Stimulated activated CD4-positive, alpha-beta T cell treated with anti-CD3 and anti-CD28 coated beads, Interleukin-4, amount 100 ng/mL, for 1 hour (primary cell): ENCODE results near the gene ZFPM1.
"Not testable (repeated sequence)": the region's sequence is repeated elsewhere in the genome, so short reads cannot be mapped to it uniquely, and the experiment has no call there.

Source experiments
- DNase-seq: peaks from one replicate; pipeline ENCODE4 v3.0.0-alpha.2; 2020

The ZFPM1 gene

DNA sequence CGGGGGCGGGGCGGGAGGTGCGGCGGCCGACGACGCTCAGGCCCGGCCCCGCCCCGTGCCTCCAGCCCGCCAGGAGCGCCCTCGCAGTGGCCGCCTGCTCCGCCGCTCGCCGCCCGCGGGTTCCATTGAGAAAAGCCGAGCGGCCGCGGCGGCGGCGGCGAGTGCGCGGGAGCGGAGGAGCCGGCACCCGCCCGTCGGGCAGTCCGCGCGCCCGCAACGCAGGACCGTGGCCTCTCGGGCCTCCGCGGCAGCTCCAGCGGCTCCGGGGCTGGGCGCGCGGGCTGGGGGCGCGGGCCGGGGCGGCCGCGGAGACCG lies at the start of gene ZFPM1:
Gene ZFPM1 (plus strand): TSS at position 64 of the 315 bp plus-strand sequence. CDS start 359 bp downstream, outside the sequence.
- DNase-seq = no peak

DNA sequence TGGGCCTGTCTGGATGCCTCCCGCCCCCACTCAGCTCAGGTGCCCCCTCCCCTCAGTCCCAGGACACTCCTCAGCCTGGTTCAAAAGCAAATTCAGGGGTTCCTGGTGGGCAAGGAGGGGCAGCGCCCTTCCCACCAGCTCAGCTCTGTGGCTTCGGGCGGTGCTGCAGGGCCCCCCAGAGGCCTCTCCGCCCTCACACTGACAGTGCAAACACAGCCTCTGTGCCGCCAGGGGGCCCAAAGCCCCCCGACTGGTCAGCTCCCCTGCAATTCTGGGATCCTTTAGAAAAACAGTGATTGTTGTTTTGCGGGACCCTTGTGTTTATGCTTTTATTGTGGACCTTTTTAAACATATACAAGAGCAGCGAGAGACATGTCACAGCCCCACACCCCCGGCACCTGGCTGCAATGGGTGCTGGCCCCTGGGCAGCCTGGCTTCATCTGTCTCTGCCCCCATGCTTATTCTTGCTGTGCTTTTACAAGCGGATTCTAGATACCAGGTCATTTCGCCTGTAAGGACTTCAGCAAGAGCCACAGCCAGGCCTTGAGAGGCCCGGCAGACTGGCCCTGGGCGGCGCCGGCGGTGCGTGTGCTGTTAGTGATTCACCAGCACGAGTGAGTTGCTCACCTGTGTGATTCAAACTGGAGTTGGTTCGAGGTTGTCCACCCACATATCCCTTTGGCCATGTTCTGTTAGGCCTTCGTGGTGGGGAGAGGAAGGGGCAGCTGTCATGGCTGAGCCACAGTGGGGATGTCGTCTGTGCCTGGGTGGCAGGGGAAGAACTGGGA lies 49.1 kb upstream of the ZFPM1 start:
- DNase-seq = no peak

DNA sequence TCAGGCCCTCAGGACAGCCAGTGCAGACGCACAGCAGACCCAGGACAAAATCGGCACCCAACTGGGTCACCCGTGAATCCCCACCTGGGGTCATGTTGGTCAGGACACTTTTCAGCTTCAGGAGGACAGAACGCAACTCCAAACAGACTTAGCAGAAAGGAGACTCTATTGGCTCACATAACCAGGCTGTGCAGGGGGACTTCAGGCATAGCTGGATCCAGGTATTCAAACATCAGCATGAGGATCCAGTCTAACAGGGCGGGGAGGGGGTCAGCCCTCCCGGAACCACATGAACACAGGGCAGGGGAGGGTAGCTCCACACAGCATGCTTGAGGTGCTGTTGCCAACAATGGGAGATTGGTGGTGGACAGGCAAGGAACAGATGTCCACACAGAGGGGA lies 48.3 kb upstream of the ZFPM1 start:
- DNase-seq = no peak

DNA sequence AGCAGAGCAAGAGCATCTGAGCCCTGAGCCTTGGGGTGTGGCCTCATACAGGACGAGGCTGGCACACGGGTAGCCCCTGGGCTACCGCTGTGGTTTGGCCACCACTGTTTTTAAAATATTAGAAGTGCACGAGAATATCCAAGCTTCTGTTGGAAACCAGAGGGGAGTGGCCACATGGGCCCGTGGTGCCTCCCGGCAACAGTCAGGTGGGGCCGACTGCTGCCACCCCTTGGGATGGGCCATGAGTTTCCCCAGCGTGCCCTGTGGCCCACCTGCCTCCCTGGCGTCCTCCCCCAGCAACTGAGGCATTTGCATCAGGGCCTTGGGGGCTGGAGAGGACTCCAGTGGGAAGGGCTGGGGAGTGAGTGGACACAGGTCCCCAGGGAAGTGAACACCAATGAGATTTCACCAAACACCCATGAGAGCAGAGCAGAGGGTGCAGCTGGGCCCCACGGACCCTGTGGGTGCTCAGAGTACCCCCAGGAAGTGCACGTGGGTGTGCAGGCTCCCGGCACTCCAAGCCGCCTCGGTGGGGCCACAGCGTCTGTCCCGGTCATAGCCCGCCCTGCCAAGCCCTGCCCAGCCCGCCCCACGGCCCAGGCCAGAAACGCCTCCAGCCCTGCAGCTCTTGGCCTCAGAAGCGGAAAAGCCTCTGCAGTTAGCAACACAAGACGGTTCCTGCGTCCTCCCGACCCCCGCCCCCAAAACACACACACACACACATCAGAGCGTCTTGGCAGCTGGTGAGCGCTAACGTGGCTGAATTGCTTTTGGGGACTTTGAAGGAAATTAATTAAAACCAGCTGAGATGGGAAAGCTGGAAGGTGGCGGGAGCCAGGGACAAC lies 47.6 kb upstream of the ZFPM1 start:
- DNase-seq = no peak

DNA sequence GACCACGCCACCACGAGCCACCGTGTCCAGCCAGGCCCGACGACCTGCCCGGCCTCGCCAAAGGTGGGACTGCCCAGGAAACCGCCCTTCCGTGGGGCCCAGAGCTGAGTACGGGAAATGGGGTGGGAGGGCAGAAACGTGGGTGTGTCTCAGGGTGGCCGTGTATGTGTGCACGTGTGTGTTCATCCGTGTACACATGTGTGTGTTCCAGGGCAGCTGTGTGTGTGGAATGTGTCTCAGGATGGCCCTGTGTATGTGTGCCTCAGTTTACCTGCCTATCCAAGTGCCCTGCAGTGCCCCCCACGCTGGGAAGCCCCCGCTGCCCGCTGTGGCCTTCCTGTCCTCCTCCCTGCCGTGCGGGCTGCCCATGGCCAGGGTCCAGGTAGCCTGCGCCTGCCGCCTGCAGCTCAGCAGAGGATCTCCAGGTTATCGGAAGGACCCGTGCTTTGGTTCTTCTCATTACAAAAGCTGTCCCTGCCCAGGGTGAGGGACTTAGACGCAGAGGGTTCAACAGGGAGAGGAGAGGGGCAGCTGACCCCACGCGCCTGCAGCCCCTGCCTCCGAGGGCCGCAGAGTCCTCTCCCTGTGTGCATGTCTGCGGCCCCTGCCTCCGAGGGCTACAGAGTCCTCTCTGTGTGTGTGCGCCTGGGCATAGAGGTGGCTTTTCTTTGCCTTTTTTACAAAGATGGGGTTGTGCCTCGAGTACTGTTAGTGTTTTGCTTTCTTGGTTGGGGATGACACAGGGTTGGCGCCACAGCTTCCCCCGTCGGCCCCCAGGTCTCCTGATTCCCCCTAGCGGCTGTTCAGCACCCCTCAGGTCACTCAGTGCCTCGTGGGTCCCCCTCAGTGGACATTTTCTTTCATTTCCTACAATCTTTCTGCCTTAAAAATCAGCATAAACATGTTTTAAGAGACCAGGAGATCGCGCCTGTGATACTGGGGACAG lies 46.7 kb upstream of the ZFPM1 start:
- no peak for DNase-seq

DNA sequence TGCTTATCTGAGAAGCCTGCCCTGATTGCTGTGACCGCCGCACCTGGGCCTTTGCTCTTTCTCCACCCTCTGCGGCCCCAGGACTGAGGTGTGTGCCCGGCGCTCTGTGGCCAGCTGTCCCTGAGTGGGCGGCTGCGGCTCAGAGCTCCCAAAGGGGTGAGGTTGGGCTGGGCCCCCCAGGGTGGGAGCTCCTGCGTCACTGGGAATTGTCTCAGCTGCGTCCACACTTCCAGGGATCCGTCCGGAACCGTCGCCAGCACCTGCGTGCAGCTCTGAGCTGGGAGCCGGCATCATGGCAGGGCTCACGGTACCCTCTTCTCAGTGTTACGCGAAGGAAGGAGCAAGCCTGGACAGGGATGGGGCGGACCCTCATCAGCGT lies 46.0 kb upstream of the ZFPM1 start:
- no peak for DNase-seq

DNA sequence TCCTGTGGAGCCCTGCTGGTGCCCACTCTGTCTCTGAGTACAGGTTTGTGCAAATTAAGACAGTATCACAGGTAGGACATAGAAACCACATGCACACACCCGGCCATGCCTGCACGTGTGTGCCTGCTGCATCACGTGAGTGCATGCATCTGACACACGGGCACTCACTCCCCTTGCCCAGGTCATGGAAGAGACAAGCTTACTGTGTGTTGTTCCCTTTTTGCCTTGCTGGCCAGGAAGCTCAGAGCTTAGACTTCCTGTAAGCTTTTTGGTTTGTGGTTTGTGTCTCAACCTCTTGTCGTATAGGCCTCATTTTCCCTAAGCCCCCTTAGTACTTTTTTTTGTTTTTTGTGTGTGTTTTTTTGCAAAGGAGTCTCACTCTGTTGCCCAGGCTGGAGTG lies 45.3 kb upstream of the ZFPM1 start:
- DNase-seq = no peak

DNA sequence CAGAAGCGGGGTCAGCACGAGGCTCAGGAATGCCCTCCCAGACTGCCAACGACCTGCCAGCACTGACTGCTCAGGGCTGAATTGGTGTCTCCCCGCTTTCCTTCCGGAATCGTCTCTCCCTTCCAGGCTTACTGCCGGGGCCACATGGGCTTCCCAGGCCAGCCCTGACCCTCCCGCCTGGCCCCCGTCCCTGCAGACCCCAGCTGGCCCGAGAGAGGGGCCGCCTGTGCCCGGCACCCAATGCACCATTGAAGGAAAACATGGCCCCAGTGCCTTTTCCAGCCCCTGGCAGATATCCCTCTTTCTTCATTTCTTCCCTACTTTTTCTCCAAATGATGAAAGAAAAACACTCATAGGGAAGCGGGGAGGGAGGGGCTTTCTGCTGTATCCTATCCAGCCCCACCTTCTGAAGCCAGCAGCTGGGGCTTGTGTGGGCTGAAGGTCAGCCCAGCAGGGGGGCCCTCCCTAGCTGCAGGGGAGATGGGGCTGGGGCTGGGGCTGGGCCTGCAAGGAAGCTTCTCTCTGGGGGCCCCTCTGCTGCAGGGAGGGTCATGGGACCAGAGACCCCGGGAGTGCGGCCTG lies 44.4 kb upstream of the ZFPM1 start:
- no peak for DNase-seq

DNA sequence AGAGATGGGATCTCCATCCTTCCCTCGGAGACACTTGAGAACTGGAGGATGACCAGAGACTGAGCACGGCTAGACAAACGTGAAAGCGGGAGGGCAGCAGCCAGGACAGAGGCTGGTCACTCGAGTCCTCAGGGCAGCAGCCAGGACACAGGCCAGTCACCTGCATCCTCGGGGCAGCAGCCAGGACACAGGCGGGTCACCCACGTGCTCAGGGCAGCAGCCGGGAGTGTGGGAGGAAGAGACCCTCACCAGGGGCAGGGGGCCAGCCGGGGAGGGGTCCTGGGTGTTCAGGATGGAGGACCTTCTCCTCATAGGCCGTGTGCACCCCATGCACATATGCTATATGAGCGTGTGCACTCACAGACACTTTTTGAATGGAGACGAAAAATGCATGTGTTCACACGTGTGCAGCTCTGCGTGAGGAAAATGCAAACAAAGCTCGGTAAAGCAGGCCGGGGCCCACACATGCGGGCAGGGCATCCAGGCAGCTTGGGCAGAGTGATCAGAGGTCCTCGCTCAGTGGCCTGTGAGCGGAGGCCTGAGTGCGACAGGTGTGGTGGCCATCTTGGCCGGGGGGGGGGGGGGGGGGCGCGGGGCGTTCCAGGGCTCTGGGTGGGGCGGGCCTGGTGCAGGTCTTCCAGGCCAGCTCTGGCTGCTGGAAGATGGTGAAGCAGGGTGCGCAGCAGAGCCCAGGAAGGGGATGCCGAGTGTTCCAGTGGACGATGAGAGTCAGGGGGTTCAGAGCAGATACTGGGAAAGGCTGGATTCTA lies 43.6 kb upstream of the ZFPM1 start:
- no peak for DNase-seq

DNA sequence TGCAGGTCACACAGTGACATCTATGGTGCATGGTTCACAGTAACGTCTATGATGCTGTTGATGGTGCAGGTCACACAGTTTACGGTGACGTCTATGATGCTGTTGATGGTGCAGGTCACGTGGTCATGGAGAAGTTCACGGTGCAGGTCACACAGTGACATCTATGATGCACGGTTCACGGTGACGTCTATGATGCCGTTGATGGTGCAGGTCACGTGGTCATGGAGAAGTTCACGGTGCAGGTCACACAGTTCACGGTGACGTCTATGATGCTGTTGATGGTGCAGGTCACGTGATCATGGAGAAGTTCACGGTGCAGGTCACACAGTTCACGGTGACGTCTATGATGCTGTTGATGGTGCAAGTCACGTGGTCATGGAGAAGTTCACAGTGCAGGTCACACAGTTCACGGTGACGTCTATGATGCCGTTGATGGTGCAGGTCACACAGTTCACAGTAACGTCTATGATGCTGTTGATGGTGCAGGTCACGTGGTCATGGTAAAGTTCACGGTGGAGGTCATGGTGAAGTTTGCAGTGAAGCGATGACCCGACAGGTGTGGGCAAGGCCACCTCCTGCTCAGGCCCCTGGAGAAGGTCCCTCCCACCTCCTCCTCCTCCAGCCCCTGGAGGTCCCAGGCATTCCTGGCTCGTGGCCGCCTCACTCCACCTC lies 42.6 kb upstream of the ZFPM1 start:
- not testable (repeated sequence) for DNase-seq

DNA sequence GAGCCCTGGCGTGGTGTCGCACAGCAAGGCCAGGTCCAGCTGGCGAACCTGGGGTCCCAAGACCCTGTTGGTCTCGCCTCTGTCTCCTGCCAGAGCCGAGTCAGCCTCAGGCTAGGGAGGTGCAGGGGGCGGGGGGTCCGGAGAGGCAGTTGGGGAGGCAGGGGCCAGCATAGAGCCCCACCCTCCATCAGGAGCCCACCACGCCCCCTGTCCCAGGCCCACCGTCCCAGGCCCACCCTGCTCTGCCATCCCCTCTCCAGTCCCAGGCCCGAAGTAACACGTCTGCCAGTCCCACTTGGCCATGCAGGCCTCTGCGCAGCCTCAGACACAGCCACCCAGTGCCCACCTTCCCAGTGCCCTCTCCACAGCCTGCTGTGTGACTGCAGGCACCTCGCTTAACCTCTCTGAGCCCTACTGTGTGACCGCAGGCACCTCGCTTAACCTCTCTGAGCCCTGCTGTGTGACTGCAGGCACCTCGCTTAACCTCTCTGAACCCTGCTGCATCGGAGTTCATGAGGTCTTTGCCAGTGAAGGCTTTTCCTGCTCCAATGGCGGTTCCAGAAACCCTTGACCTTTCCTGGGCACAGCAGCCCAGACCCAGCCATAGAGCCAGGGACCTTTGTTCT lies 41.0 kb upstream of the ZFPM1 start:
- DNase-seq = no peak

DNA sequence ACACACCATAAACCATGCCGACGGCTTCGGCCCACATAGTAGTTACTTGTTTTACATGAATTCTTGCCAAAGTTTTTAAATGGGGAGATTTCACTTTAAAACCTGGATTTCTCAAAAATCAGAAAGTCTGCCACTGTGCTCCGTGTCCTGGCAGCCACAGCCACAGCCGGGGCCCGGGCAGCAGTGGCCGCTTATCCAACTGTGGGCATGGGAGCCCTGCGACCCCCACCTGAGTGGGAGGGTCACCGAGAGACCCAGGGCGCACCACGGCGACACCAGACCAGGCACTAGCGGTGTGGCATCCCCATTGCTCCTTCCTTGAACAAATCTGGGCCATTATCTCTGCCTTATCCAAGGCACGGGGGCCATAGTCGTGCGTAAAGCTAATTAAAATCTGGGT lies 40.3 kb upstream of the ZFPM1 start:
- DNase-seq = no peak

DNA sequence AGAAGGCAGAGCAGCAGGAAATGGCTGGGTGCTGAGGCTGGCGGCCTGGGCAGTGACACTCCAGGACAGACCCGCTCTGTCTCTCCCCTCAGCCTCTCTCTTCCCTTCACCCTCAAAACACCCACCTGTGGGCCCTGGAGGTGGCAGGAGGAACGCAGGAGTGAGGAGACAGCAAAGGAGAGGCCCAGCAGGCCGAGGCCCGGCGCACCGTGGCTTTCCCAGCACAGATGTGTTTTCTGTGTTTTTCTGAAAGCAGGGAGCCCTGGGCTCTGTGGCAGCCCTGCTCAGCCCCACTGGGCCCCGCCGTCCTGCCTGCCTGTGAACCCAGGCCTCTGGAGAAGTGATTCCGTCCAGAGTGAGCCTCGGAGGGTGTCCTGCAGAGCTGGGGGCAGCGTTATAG lies 39.8 kb upstream of the ZFPM1 start:
- DNase-seq = no peak

DNA sequence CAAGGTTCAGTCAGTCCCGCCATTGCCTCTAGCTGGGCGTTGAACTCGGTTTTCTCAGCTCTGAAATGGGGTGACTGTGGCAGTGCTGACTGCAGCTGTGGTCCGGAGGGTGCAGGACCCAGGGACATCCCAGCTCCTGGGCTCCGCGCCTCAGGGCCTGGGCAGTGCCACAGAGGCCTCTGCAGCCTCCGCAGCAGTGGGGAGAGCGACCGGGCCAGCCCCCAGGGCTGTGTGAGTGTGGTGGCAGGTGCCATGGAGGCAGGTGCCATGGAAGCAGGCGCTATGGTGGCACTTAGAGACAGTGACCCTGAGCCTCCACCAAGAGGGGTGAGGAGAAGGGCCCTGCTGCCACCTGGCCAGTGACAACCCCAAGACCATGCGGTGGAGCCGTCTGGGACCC lies 39.4 kb upstream of the ZFPM1 start:
- DNase-seq = no peak

DNA sequence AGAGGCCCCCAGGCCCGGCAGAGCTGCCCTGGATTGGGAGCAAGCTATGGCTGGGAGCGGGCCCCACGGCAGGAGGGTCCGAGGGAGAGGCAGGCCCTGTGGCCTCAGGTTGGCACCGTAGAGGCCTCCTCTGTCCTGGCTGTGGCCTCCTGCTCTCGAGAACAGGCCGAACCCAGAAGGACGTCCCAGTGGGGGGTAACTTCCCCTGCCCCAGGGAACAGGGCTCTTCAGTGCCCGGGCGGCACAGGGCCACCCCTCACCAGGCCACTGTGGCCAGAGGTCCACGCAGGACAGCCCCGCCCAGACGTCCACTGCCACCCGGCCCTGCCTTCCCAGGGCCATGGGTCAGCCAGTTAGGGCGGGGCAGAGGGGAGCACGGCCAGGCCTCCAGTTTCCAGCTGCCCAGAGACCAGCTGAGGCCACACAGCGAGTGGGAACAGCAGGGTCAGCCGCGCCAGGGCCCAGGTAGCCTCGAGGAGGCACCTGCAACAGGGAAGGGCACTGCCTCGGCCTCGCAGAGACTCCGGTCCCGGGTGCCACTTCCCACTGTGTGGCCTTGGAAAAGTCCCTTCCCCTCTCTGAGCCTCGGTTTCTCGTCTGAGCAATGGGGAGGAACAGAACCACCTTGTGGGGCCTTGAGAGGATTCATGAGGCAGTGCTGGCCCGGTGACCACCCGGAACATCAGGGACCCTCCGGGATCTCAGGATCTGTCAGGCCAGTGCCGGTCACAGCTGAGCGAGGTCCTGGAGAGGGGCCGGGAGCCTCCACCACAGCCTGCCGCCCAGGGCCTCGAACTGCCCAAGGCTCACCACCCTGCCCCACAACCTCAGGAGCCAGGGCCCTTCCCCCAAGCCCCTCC lies 38.3 kb upstream of the ZFPM1 start:
- no peak for DNase-seq

DNA sequence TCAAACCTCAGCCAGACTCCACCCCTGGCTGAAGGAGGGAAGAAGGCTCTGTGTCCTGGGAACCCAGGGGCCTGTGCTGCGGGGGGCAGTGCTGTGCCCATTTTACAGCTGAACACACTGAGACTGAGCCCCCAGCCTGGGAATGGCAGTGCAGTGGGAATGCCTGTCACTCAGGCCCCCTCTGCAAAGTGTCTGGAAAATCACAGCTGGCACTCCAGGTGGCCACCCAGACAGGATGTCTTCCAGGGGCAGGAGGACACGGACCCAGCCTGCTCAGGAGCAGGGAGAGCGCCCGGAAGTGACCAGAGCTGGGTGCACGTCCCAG lies 37.7 kb upstream of the ZFPM1 start:
- DNase-seq = no peak

DNA sequence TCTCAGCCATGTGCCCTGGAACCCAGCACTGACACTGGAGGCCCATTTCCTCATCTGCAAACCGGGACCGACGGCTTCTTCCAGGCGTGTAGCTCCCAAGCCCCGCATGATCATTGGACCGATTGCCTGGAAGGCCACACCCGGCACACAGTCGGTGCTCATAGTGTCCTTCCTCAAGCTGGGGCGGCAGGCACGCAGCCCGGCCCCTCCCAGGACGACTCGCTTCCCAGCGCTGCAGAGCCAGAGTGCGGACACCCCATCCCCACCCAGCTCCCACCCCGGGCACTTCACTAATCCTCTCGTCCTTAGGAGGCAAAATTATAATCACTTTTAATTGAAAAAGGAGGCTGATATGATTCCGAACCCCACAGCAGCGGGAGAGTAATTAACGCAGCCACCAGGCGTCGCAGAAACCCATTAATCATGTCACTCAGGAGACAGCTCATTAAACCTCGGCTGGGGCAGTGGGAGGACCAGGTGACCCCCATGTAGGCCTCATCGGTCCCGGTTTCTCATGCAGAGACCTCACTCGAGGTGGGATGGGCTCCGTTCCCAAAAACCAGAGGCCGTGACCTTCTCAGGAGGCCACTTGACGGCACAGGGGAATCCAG lies 37.3 kb upstream of the ZFPM1 start:
- DNase-seq = no peak

DNA sequence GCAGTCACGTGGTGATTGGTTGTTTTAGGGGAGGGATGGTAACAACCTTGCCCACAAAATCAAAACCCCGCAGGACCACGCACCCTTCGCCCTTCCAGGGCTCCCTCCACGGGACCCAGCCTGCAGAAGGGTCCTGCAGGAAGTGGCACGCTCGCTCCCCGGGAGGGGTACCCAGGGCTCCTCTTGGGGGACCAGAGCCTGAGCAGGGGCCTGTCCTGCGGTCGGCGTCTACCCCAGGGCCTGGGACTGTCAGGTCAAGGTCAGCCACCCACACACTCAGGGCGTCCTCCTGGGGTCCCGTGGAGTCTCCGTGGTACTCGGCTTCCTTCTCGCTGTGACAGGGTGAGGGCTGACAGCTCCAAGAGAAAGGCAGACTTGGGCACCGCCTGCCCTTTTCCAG lies 36.4 kb upstream of the ZFPM1 start:
- no peak for DNase-seq

DNA sequence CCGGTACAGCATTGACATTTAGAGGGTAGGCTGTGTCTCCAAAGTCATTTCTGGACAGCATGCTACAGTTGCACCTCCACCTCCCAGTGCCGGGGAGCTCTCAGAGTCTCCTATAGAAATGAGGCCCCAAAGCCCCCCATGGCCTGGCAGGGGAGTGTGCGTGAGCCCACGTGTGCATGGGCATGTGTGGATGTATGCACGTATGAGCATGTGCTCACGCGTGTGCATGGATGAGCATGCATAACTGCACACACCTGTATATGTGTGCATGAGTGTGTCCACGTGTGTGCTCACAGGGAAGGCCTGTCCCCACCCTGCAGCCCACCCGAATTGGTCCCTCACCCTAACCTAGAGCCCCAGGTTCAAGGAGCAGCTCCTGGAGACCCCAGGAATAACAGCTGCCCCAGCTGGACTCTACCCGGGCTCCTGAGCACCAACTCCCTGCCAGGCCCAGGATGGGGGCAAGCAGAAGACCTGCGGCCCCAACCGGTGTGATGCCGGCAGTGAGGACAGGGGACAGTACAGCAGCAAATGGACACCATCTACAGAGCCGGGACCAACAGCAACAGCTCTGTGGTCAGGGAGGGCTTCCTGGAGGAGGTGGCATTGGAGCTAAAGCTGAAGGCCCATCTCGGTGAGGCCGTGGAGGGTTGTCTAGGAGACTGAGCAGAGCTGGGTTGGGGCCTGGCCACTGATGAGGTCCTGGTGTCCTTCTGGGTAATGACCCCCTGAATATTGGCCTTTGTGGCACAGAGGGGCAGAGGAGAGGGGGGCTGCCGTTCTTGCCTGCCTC lies 35.2 kb upstream of the ZFPM1 start:
- DNase-seq = no peak
